ENCODE data around the gene CDH4. TPM values are rescaled to one million over a fixed set of nuclear protein-coding genes. Genes with fewer than 3 reads are reported as not detected.

CDH4 gene
- total and polyA plus RNA-seq, 9 of the 15 experiments (the other 6 are each of a cell fraction or from before 2014, with no cell fraction given): 0.04 TPM; not detected in 8

DNA sequence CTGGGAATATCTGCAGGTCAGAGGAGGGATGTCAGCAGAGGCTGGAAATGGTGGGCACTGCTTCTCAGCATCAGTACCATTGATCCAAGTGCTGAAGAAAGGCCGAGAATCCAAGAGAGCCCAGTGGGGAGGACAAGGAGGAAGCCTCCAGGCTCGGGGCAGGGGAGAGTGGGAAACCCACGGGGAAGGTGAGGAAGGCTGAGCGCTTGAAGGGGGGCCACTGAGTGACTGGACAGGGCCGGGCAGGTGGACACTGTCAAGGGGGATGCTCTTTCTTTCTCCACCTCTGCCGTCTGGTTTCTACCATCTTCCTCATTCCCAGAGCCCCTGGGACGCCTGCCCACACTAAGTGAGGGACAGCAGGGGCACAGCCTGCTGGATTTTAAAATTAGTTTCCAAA lies 335.0 kb downstream of the CDH4 start (continued):
- TF ChIP-seq ZFP30 (CRISPR knock-in tag; IDR thresholded peaks at IDR 0.05; ENCODE audit: borderline replicate concordance): no peak
- TF ChIP-seq, protein P1, sequence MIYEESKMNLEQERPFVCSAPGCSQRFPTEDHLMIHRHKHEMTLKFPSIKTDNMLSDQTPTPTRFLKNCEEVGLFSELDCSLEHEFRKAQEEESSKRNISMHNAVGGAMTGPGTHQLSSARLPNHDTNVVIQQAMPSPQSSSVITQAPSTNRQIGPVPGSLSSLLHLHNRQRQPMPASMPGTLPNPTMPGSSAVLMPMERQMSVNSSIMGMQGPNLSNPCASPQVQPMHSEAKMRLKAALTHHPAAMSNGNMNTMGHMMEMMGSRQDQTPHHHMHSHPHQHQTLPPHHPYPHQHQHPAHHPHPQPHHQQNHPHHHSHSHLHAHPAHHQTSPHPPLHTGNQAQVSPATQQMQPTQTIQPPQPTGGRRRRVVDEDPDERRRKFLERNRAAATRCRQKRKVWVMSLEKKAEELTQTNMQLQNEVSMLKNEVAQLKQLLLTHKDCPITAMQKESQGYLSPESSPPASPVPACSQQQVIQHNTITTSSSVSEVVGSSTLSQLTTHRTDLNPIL (CRISPR knock-in tag; IDR thresholded peaks at IDR 0.05): no peak

DNA sequence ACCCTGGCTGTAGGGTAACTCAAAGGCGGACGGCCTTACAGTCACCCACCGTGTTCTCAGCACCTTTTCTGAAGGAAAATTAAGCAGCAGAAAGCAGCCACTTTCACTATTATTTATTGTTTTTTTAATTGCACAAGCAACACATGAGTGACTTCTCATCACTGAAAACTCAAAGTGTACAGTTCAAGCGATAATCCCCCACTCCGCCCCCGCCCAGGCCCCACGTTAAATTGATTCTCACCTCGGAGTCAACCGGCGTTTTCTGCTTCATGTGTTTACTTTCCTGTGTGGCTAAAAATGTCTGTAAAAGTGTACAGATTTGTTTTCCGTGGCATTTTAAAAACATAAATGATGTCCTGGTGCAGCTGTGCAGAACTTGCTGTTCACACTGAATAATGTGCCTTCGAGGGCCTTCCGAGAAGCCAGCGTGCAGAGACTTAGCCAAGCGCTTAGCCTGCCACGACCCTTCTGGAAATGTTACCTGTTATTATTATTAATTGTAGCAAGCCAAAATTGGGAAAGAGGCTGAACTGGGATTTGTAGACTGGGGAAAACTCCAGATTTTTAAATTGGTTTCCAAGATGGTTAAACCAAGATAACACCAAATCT lies 335.7 kb downstream of the CDH4 start:
- intact Hi-C loops (cut with micrococcal nuclease) (no loop called here), in situ Hi-C loops (cut with MboI) (no loop called here)
- H3K79me2 ChIP-seq (ENCODE audit: control insufficient read depth, insufficient read depth, low read length): no peaks in the 10 kb centered on the region
- no peak for DNase-seq (ENCODE audit: extremely low read depth in 1 of 4, low spot score in 3 of 4)
- no peak overlapping the region for H3K4me2 ChIP-seq (ENCODE audit: insufficient read depth, low read length)
- no peak for TF ChIP-seq EHMT2 (IDR thresholded peaks at IDR 0.05)
- TF ChIP-seq, protein P2, sequence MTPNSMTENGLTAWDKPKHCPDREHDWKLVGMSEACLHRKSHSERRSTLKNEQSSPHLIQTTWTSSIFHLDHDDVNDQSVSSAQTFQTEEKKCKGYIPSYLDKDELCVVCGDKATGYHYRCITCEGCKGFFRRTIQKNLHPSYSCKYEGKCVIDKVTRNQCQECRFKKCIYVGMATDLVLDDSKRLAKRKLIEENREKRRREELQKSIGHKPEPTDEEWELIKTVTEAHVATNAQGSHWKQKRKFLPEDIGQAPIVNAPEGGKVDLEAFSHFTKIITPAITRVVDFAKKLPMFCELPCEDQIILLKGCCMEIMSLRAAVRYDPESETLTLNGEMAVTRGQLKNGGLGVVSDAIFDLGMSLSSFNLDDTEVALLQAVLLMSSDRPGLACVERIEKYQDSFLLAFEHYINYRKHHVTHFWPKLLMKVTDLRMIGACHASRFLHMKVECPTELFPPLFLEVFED (CRISPR knock-in tag; conservative IDR thresholded peaks at IDR 0.05): no peak
- TF ChIP-seq XRCC3 (IDR thresholded peaks at IDR 0.05): no peak
- no peak for TF ChIP-seq KDM2B (CRISPR knock-in tag; IDR thresholded peaks at IDR 0.05)
- TF ChIP-seq POLR2B (IDR thresholded peaks at IDR 0.05; ENCODE audit: low read depth, partially characterized antibody): no peak
- TF ChIP-seq MCM7 (IDR thresholded peaks at IDR 0.05): no peak
- no peak for TF ChIP-seq PRMT5 (CRISPR knock-in tag; IDR thresholded peaks at IDR 0.05)
- H2AFZ ChIP-seq (ENCODE audit: low read depth, low read length): no peak overlapping the region
- peaks cover 3 to 22% of the 10 kb centered on the region in 2 experiments; a peak in 2 of 5 replicates for H3K27me3 ChIP-seq (ENCODE audit: control insufficient read depth in 2 of 2, insufficient read depth in 2 of 2, low read length in 2 of 2)
- POLR2A ChIA-PET: no interaction called here
- peaks cover 0 to 5% of the 10 kb centered on the region in 2 experiments; a peak in 1 of 5 replicates for H3K4me1 ChIP-seq (replicated peaks in 1 of 2; ENCODE audit: control insufficient read depth in 2 of 2, insufficient read depth in 2 of 2, low read length in 2 of 2)
- no peak overlapping the region; a peak in 1 of 4 replicates for H3K9ac ChIP-seq (ENCODE audit: insufficient read depth in 1 of 2, low read depth in 2 of 2, low read length in 2 of 2)
- 1% methylated on average over 15 of the region's 16 CpGs for WGBS (ENCODE audit: insufficient coverage, low coverage, missing lambda C conversion rate)
- CTCF ChIA-PET (ENCODE audit: low intra/inter-chr PET ratio): no interaction called here
- no peaks in the 10 kb centered on the region for H3K36me3 ChIP-seq (ENCODE audit: control insufficient read depth, insufficient read depth, low read length)
- H3K4me3 ChIP-seq: no peak overlapping the region
- no peaks in the 10 kb centered on the region for H3K9me1 ChIP-seq (ENCODE audit: control insufficient read depth, insufficient read depth, low read length)
- H3K9me3 ChIP-seq (replicated peaks; ENCODE audit: control insufficient read depth, insufficient read depth, low read depth, low read length): no peaks in the 10 kb centered on the region
- H3K27ac ChIP-seq (ENCODE audit: extremely low read depth, low read depth, low read length): no peak overlapping the region
- H4K20me1 ChIP-seq (replicated peaks; ENCODE audit: control insufficient read depth, insufficient read depth, low read length): no peaks in the 10 kb centered on the region
- BruUV-seq (replicated peaks): no TSS peak
- no peak for FAIRE-seq
- ATAC-seq: no peak
